Stimulated activated CD8-positive, alpha-beta memory T cell treated with anti-CD3 and anti-CD28 coated beads, Interleukin-7, amount 100 ng/mL, for 4 hours (primary cell): ENCODE results near the gene SUPT7L.
A peak's percentile ranks its signal among the peaks of the same experiment; 100 is the strongest.
"Not testable (repeated sequence)": the region's sequence is repeated elsewhere in the genome, so short reads cannot be mapped to it uniquely, and the experiment has no call there.

Experiments
- DNase-seq, 2 donors: peaks; one replicate each; pipeline ENCODE4 v3.0.0-alpha.2; 2020; ENCODE audit warnings: low read depth in 2 of 2

Gene SUPT7L

DNA sequence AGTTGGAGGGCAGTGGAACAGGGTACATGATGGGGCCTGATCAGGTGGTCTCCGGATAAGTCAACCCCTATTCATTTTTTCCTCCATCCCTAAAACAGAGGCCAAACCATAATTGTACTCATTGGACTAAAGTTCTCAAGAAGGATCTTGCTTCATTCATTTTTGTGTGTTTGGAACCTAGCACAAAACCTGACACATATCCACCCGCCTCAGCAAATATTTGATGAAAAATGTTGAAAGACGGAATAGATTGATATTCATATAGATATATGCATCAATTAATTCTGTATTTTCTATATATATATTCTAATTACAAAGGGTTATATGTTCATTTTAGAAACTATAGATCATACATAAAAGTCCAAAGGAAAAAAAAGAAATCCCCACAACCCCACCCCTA is 22.2 kb upstream of the SUPT7L start:
- DNase-seq, result no peak

DNA sequence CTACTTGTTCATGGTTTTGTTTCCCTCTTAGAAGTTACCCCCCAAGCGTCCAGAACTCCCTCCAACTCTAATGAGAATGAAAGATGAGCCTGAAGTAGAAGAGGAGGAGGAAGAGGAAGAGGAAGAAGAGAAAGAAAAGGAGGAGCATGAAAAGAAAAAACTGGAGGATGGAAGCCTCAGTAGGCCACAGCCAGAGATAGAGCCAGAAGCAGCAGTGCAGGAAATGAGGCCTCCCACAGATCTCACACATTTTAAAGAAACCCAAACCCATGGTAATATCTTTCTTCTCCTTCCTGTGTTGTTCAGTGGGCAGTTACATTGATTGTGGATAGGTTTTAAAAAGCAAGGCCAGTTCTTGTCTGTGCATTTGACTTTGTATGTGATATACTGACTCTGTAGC is 21.6 kb upstream of the SUPT7L start:
- not testable (repeated sequence) for DNase-seq

DNA sequence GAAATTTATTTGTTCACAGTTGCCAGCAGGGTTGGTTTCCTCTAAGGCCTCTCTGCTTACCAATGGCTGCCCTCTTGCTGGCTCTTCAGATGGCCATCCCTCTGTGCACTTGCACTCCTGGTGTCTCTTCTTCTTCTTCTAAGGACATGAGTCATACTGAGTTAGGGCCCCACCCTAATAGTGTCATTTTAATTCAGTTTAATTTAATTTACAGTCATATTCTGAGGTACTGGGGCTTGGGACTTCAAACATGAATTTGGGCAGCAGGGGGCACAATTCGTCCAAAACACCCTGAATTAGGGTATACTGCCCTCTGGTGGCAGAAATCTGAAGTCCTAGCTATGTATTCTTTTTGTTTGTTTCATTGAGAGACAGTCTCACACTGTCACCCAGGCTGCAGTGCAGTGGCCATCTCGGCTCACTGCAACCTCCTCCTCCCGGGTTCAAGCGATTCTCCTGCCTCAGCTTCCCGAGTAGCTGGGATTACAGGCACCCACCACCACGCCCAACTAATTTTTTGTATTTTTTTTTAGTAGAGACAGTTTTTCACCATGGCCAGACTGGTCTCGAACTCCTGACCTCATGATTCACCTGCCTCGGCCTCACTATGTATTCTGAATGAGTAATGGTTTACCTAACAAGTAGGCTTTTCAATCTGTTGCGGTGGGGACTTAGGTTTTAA is 20.1 kb upstream of the SUPT7L start:
- peak; percentile 54 to 78 for DNase-seq

DNA sequence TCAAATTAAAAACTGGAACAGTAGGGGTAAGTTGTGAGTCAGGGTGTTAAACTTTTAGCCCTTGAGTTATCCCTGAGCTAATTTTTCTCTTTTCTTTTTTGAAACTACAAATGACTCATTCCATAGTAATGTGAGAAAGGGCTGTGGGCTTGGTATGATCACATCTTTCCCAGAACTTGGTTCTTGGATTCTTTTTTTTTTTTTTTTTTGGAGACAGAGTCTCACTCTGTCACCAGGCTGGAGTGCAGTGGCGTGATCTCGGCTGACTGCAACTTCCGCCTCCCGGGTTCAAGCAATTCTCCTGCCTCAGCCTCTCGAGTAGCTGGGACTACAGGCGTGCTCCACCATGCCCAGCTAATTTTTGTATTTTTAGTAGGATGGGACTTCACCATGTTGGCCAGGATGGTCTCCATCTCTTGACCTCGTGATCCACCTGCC is 18.9 kb upstream of the SUPT7L start:
- not testable (repeated sequence) for DNase-seq

DNA sequence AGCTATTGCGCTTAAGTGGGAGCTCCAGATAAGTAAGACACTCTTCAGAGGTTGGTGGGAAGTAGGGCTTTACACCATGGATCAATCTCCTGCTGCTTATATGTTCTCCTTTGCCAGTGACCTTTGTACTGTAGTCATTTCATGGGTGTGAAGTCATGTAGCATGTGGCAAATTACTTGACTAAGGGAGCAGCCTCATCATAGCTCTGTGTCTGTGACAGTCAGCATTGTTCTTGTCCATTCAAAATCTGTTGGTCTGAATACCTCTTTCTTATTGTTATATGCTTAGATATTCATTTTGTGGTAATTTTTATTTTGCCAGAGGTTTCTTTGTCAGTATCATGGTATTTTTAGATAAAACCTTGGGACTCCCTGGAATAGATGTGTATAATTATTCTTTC is 18.4 kb upstream of the SUPT7L start:
- no peak for DNase-seq

DNA sequence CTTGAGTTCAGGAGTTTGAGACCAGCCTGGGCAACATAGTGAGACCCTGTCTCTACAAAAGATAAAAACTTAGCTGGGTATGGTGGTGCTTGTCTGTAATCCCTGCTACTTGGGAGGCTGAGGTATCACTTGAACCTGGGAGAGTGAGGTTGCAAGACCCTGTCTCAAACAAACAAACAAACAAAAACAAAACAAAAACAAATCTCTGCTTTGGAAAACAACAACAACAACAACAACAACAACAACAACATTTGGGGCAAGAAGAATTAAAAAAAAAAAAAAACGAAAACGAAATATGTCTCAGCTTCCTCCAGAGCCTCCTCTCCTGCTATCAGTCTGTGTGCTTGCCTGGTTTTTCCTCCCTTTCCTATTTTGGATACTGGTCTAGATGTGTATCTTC is 17.2 kb upstream of the SUPT7L start:
- DNase-seq, result no peak

DNA sequence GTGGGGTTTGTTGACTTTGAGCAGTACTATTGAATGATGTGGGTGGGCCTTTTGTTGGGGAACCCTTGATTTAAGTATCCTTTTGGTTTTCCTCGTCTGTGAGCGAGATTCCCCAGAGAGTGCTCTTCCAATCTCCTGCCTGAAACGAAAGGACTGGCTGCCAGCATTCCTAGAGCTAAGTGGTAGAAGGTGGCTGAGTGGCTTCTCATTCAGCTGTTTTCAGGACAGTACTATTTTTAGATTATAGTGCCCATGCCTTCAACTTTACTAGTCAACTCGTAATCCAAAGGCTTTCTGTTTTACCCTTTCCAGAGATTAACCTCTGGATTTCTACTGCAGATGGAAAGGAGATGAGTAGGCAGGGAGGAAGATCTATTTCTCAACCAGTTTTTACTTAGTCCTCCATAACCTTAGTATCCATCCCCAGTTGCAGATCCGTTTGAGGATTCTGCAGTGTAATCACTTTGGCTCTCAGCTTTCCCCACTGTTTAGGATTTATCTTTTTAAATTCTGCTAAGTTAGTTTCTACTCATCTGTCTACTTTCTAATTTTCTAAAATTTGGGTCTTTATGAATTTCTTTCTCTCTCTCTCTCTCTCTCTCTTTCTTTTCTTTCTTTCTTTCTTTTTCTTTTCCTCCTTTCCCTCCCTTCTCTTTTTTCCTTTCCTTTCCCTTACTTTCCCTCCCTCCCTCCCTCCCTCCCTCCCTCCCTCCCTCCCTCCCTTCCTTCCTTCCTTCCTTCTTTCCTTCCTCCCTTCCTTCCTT is 9.5 kb upstream of the SUPT7L start:
- no peak for DNase-seq

DNA sequence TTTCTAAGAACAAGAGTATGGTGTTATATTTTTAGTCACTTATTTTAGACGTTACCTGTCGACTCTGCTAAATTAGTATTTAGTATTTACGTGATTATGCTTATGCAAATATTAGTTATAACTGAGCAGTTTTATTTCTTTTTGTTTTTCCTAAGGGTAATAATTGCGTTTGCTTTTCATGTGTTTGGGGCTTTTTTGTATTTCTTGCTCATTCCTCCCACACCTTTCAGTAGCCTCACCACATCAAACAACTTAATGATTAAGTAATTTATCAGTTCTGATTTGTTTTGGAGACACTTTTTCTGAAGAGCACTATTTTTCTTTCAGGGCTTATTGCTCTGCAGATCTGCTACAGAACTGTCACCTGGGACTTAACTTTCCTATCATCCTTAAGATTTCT is 7.8 kb upstream of the SUPT7L start:
- no peak for DNase-seq

DNA sequence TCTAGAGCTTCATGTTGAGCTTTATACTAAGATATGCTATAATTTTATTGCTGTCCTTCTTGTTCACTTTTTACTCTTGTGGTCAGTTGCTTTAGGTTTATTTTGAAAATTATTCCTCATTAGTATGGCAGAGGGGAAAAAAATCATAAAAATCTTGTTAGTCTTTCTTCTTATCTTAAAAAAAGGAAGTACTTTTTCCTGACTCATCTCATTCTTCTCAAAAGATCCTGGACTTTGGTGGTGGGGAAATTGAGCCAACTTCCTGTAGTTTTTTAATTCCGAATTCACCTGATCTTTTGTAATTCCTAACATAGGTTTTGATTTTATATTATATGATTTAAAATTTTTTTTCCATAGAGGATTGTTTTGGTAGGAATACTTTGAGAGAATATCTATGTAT is 4.0 kb upstream of the SUPT7L start:
- no peak for DNase-seq

DNA sequence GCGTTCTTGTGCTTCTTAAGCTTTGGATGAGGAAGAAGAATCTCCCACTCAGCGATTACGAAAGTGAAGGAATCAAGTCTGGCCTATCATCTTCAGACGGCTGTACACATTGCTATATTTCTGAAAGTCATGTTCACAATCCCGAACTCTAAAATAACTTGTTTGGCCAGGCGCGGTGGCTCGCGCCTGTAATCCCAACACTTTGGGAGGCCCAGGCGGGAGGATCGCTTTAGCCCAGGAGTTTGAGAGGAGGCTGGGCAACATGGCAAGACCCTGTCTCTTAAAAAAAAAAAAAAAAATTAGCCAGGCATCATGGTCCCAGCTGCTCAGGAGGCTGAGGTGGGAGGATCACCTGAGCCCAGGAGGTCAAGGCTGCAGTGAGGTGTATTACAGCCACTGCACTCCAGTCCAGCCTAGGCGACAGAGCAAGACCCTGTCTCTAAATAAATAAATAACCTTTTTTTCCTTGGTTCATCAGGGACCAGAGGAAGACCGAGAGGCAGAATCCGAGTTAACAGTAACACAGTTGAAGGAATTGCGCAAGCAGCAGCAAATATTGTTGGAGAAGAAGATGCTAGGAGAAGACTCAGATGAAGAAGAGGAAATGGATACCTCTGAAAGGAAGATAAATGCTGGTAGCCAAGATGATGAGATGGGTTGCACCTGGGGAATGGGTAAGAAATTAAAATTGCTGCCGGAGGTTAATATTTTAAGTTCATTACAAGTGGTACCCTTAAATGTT is 1.4 kb upstream of the SUPT7L start:
- no peak for DNase-seq

DNA sequence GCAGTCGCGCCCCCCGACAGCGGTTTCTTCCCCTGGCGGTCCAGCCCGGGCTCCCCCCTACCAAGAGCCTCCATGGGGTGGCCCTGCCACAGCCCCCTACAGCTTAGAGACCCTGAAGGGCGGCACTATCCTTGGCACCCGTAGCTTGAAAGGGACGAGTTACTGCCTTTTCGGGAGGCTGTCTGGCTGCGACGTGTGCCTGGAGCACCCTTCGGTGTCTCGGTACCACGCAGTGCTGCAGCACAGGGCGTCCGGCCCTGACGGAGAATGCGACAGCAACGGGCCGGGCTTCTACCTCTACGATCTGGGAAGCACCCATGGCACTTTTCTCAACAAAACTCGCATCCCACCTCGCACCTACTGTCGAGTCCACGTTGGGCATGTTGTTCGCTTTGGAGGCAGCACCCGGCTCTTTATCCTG is 750 bp upstream of the SUPT7L start:
- no peak for DNase-seq

DNA sequence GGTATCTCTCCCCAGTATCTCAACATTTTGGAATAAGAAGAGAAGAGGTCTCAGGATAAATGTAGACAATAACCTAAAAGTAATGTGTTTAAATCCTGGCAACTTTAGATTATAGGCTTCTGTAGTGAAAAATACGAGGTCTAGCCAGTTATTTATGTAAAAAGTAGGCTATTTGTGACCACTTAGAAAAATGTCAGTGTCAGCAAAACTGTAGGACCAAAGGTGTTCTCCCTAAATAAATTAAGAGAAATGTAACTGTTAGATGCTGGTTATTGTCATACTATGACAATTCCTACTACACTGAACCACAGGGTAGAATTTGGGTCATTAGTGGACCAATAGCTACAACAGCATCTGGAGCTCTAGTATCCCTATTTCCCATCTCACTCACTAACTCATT is 2.0 kb downstream of the SUPT7L start:
- DNase-seq, result no peak

DNA sequence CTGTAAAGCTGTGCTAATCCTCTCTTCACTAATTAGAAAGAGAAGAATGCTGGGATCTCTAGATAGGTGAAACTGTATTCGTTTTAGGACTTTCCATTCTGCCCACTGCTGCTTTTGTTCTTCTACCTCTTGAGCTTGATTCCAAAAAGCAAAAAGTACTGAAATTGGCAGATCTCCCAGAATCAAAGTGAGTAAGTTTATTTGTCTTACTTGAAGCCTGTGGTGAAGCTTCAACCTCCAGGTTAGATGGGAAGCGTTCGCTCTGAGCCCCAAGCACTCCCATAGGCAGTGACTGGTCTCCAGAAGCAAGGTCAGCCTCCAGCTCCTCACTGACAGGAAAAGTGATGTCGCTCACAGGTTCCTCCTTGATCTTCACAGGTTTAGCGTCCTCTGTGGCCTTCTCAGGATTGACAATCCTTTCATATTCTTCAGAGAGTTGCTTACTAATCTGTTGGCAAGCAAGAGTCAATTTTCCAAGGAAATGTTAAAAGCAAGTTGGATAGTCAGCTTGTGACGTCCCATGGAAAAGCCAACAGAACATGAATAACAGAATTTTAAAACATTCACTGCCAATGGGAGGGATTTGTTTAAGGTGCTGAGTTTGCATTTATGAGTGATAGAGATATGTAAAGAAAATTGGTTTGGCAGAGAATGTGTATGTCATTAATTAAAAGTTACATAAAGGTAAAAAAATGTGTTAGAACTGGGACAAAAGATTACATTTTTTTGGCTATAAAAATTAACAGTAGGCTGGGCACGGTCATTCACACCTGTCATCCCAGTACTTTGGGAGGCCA is 8.1 kb downstream of the SUPT7L start:
- DNase-seq, result no peak

DNA sequence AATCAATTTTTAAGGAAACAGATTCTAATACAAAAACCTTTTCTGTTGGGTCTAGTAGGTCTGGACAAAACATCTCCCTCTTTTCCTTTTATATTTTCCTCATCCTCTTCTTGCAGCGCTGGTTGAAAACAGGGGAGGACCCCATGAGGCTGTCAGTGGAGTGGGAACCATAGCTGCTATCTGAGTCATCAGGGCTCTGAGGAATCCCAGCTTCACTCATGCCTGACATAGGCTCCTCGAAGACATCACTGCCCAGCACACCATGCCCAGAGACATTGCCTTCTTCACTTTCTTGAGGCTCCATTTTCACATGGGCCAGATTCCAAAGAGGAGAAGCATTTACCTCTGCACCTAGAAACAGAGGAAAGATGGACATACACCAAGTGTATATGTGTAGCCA is 10.0 kb downstream of the SUPT7L start:
- no peak for DNase-seq

DNA sequence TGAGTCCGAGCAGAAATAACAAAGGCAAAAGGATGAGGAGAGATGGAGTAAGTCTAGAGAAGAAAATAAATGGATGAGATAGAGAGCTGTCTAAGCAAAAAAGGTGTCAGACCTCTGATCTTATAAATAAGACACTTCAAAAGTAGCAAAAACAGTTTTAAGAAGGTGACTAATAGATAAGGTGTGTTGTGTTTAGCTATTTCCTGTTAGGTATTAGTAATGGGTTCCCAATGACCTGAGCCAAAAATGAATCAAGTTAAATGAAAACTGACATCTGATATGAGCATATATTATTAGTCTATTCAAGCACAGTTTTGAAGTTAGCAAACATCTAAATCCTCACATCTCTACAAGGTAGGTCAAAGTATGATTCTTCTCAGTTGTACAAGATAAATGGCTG is 10.6 kb downstream of the SUPT7L start:
- DNase-seq, result no peak

DNA sequence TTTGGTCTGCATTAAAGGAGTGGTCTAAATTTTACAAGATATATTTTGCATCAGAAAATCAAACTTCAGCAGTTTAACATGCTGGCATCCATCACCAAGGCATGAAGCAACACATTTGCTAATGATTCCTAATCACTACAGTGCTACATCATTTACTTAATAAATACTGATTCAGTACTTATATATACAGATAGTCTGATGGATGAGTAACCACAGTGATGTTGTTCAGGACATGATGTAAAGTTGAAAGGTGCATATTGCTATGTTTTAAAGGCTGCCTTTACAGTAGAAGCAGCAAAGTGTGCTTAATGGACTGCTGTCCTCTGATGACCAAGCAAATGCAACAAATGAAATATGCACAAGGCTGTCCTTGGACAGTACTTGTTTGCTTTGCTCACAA is 11.1 kb downstream of the SUPT7L start:
- DNase-seq, result no peak

DNA sequence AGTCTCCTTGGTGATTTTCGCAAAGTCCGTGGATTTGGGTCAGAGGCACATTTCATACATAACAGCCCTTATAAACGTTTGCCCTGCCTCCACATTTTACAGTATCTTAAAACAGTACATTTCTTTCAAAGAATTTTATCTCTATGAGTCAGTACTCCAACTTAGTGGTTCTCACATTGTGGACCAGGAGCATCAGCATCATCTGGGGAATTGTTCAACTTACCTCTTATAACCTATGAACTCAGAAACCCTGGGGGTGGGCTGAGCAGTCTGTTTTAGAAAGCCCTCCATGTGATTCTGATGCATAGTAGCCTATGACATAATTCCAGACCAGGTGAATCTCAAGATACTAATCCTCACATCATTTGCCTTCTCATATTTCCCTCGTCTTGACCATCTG is 12.4 kb downstream of the SUPT7L start:
- no peak for DNase-seq

DNA sequence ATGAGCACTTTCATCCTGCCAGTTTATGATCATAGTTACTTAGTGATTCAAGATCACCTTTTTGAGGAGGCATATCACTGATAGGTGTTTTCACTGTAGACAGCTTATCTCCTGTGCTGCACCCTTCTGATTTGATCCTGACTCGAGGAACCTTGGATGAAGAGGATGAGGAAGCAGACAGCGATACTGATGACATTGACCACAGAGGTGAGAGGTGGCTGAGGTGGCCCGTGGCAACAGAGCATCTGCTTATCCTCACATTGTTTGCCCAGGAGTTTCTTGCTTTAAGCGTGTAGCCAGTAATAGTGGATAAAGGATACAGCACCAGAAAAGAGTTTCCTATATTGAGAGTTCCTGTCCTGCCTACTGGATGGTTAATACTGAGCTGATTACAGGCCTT is 15.7 kb downstream of the SUPT7L start:
- no peak for DNase-seq

DNA sequence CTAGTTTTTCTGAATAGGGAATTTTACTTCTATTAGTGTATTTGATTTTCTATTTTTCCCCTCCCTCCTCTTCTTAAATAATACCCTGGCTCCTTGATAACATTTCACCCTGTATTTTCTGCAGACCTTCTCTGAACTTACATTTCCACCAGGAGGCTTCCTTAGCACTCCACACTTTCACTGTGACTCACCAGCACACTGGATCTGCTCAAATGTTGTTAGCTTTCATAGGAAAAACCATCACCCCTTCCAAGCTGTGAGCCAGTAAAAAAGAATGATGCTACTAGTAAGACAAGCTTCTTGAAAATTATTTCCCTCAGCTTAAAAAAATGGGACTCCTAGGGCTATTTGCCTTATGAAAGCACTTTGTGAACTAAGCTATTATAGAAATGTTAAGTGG is 16.1 kb downstream of the SUPT7L start:
- no peak for DNase-seq

DNA sequence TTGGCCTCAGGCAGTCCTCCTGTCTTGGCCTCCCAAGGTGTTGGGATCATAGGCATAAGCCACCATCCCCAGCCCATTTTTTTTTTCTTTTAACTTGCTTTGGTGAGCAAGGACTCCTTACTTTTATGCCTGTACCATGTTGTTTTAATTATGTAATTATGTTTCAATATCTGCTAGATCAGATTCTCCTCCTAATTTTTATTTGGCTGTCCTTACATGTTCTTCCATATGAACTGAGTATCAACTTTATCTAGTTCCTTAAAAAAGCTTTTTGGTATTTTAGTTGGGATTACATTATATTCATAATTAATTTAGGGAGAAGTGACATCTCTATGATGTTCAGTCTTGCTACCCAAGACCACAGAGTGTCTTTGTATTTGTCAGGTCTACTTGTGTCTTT is 18.2 kb downstream of the SUPT7L start:
- no peak for DNase-seq

DNA sequence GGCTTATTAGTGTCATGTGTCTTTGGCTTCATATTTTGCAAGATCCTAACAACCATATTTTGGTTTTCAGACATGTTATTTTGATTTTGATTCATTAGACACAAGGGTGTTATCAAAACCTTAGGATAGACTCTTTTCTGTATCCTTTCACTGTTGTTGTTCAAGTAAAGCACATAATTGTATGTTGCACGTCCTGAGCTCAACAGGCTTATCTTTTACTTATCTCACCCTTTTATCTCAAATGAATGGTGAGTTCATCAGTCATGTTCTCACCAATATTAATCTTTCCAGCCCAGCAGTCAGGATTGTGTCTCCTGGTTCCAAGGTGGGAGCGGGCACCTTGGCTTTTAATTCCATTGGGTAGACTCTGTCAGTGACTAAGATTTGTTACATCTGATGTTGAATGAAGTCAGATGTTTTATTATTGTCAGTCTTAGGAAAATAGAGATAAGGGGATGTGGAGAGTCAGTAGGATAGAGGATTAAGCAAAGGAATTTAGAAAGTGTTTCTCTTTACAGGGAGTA is 22.6 kb downstream of the SUPT7L start:
- DNase-seq, result no peak

DNA sequence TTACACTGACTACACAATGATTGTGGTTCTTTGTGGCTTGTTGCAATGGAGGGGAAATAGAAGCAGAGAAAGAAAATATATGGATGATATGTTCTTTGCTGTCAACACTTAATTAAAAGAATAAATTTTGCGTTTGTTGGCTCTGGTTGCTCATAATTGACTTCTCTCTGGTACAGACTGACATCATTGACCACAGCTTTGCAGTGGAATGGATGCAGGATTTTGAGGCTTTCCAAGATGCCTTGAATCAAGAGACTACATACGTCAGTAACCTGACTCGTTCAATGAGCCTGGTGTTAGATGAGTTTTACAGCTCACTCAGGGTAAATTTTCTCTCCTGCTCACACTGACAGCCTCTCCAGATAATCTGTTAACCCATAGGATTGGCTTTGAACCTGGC is 24.7 kb downstream of the SUPT7L start:
- no peak for DNase-seq
